Spleen (tissue), 7 donors: ENCODE data around the gene ABI2.

Experiments
- POLR2A ChIP-seq, 3 donors: fragments of 450-650 bp; IDR thresholded peaks; one replicate each; pipeline ENCODE4 v1.5.1; 2017; ENCODE audit warnings: antibody characterized with exemption in 3 of 3, mild to moderate bottlenecking in 1 of 3
- POLR2AphosphoS5 ChIP-seq, 3 donors: sonication (generic); formaldehyde crosslinking; IDR thresholded peaks; one replicate each; pipeline ENCODE4 v1.5.1; 2017; ENCODE audit warnings: antibody characterized with exemption in 3 of 3
- TF ChIP-seq, protein P1 (sequence below), 11 experiments: fragments of 200-600 bp in 7 of 11; fragments of 450-650 bp in 4 of 11; sonication (generic) in 4 of 11; IDR thresholded peaks in 8 of 11; conservative IDR thresholded peaks in 3 of 11; 1 replicate in 7 of 11; 2 replicates in 4 of 11; pipeline versions ENCODE4 v1.4.0 to v1.8.0; 2016 to 2021; ENCODE audit warnings: antibody characterized with exemption in 11 of 11, inconsistent platforms in 4 of 11, mild to moderate bottlenecking in 1 of 11
- donor health status: DM: no; HTN: no; CAD: no; lungs with moderate emphysema.
- donor health status: DM: no; HTN: no; CAD: no.
- donor health status: DM: no; HTN: no; CAD: no.

DNA sequence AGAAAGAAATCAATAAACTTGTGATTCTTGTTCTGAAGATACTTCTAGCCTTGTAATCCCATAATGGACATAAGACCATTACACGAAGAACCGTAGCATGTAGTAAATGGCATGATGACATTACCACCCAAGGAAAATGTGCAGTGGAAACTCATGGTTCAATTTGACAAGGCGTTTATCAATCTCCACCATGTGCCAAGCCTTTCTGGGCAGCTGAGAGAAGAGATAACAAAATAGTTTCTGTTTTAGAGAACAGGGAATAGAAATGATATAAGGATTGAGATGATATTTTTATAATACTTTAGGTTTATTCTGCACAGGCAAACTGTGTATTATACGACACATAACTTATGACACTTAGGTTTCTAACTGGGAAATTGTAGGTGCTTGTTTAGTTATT, 19.2 kb downstream of the ABI2 start:
- TF ChIP-seq, protein P1, sequence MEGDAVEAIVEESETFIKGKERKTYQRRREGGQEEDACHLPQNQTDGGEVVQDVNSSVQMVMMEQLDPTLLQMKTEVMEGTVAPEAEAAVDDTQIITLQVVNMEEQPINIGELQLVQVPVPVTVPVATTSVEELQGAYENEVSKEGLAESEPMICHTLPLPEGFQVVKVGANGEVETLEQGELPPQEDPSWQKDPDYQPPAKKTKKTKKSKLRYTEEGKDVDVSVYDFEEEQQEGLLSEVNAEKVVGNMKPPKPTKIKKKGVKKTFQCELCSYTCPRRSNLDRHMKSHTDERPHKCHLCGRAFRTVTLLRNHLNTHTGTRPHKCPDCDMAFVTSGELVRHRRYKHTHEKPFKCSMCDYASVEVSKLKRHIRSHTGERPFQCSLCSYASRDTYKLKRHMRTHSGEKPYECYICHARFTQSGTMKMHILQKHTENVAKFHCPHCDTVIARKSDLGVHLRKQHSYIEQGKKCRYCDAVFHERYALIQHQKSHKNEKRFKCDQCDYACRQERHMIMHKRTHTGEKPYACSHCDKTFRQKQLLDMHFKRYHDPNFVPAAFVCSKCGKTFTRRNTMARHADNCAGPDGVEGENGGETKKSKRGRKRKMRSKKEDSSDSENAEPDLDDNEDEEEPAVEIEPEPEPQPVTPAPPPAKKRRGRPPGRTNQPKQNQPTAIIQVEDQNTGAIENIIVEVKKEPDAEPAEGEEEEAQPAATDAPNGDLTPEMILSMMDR (IDR thresholded peaks at IDR 0.05 in 8 of 11, conservative IDR thresholded peaks at IDR 0.05 in 3 of 11): no peak
- no peak for TF ChIP-seq POLR2A (IDR thresholded peaks at IDR 0.05)
- TF ChIP-seq POLR2AphosphoS5 (IDR thresholded peaks at IDR 0.05): no peak
